HG02759 (cell line): Measurements from ENCODE around the gene EIF4G3.
"Not testable (repeated sequence)": the region's sequence is repeated elsewhere in the genome, so short reads cannot be mapped to it uniquely, and the experiment has no call there.

Experiments
- ATAC-seq: cut with Tn5 transposase; IDR thresholded peaks from one replicate; pipeline ENCODE4 v1.9.1; 2021; ENCODE audit warnings: mild to moderate bottlenecking, moderate library complexity; ENCODE audit not compliant: unreplicated experiment

EIF4G3 gene

GRCh38 chr1:21034725-21035628, 141.7 kb downstream of the EIF4G3 start:
- ATAC-seq, result no peak

- no peak for ATAC-seq
Observed at GRCh38 chr1:21032741-21033140, 144.0 kb downstream of the EIF4G3 start.

GRCh38 chr1:21030181-21030580, 146.5 kb downstream of the EIF4G3 start:
- ATAC-seq, result no peak

- no peak for ATAC-seq
Observed at GRCh38 chr1:21028520-21029145, 148.1 kb downstream of the EIF4G3 start.

GRCh38 chr1:21027805-21028204, 148.9 kb downstream of the EIF4G3 start:
- no peak for ATAC-seq

GRCh38 chr1:21024918-21025317, 151.8 kb downstream of the EIF4G3 start:
- no peak for ATAC-seq

- ATAC-seq, result not testable (repeated sequence)
Observed at GRCh38 chr1:21024136-21024896, 152.4 kb downstream of the EIF4G3 start.

- ATAC-seq, result peak; percentile 85
Observed at GRCh38 chr1:21022279-21023040, 154.2 kb downstream of the EIF4G3 start.

- ATAC-seq, result no peak
Observed at GRCh38 chr1:21021311-21021710, 155.4 kb downstream of the EIF4G3 start.

GRCh38 chr1:21020151-21020550, 156.5 kb downstream of the EIF4G3 start:
- ATAC-seq, result no peak

- no peak for ATAC-seq
Observed at GRCh38 chr1:21018673-21019072, 158.0 kb downstream of the EIF4G3 start.

- ATAC-seq, result no peak
Observed at GRCh38 chr1:21013510-21013909, 163.2 kb downstream of the EIF4G3 start.

- ATAC-seq, result no peak
Observed at GRCh38 chr1:21012937-21013336, 163.8 kb downstream of the EIF4G3 start.

- ATAC-seq, result no peak
Observed at GRCh38 chr1:21007876-21008275, 168.8 kb downstream of the EIF4G3 start.

GRCh38 chr1:21005466-21006239, 171.0 kb downstream of the EIF4G3 start:
- ATAC-seq, result no peak

- ATAC-seq, result no peak
Observed at GRCh38 chr1:21003281-21004045, 173.2 kb downstream of the EIF4G3 start.

GRCh38 chr1:21001042-21001441, 175.7 kb downstream of the EIF4G3 start:
- no peak for ATAC-seq

- ATAC-seq, result no peak
Observed at GRCh38 chr1:21000245-21000594, 176.5 kb downstream of the EIF4G3 start.

GRCh38 chr1:20999525-21000244, 177.0 kb downstream of the EIF4G3 start:
- ATAC-seq, result no peak
